GM12878 (cell line): ENCODE data around the gene HIC1. TPM values are rescaled to one million over a fixed set of nuclear protein-coding genes. Genes with fewer than 3 reads are reported as not detected.

Experiments used
- ATAC-seq: fragments of 200-7000 bp; cut with Tn5 transposase; 3 replicates; pipeline ENCODE4 v1.9.1; 2020; ENCODE audit warnings: mild to moderate bottlenecking, moderate library complexity
- Bru-seq: library from RNA; stranded (reverse); fragments of 400-500 nt; gene quantifications from one replicate; lab custom pipeline; 2021; lab: Mats Ljungman, UMichigan
- BruChase-seq, 2 experiments: library from RNA; stranded (reverse); fragments of 400-500 nt; gene quantifications; one replicate each; lab custom pipeline; 2021; lab: Mats Ljungman, UMichigan
- BruUV-seq: library from RNA; stranded (reverse); fragments of 400-500 nt; replicated peaks from 2 replicates; lab custom pipeline; 2021; lab: Mats Ljungman, UMichigan
- CTCF ChIA-PET: fragments of 300-600 bp; sonication (Branson Sonifier 250); formaldehyde crosslinking; extraction: SDS; loops from one replicate; lab custom pipeline; 2021; ENCODE audit warnings: inconsistent platforms; lab: Yijun Ruan, JAX
- POLR2A ChIA-PET: fragments of 350-600 bp; formaldehyde crosslinking; extraction: SDS; loops from one replicate; lab custom pipeline; 2021; ENCODE audit warnings: inconsistent platforms; lab: Charles Lee
- RAD21 ChIA-PET: fragments of 300-600 bp; sonication (Branson Sonifier 250); formaldehyde crosslinking; loops from one replicate; lab custom pipeline; 2023; ENCODE audit warnings: antibody characterized with exemption; ENCODE audit not compliant: unreplicated experiment; lab: Charles Lee
- SMC1A ChIA-PET: fragments of 300-600 bp; sonication (Branson Sonifier 250); formaldehyde crosslinking; loops from one replicate; lab custom pipeline; 2023; ENCODE audit not compliant: unreplicated experiment, uncharacterized antibody; lab: Charles Lee
- DNase-seq: peaks from one replicate; pipeline ENCODE4 v3.0.0-alpha.2; 2011; ENCODE audit warnings: low read depth, low spot score
- FAIRE-seq: peaks from 3 replicates; lab custom pipeline; 2011; peaks lifted over from hg19 to GRCh38; lab: Jason Lieb, UNC
- H2AFZ ChIP-seq: 2 replicates; pipeline ENCODE4 v1.6.0; 2011; ENCODE audit warnings: low read depth, low read length, control low read depth; ENCODE audit not compliant: control insufficient read depth
- H3K27ac ChIP-seq: 2 replicates; pipeline ENCODE4 v1.5.1; 2011; ENCODE audit warnings: control low read depth; ENCODE audit not compliant: control insufficient read depth, insufficient read depth
- H3K27me3 ChIP-seq, 2 experiments: replicated peaks in 1 of 2; 2 replicates each; pipeline versions ENCODE4 v1.6.0 to v1.6.1; 2011; ENCODE audit warnings: low read length in 1 of 2; ENCODE audit not compliant: control insufficient read depth in 2 of 2, insufficient read depth in 2 of 2
- H3K36me3 ChIP-seq, 2 experiments: 2 replicates each; pipeline ENCODE4 v1.5.1; 2011; ENCODE audit warnings: low read length in 1 of 2; ENCODE audit not compliant: control insufficient read depth in 2 of 2, insufficient read depth in 2 of 2
- H3K4me1 ChIP-seq: 2 replicates; pipeline ENCODE4 v1.6.1; 2011; ENCODE audit warnings: mild to moderate bottlenecking, low read length, moderate library complexity, mixed read lengths; ENCODE audit not compliant: control insufficient read depth, insufficient read depth
- H3K4me2 ChIP-seq: 2 replicates; pipeline ENCODE4 v1.6.0; 2011; ENCODE audit warnings: control low read depth; ENCODE audit not compliant: control insufficient read depth, insufficient read depth
- H3K4me3 ChIP-seq: fragments of 200-600 bp; sonication (generic); 2 replicates; pipeline ENCODE4 v1.5.1; 2016
- H3K79me2 ChIP-seq: 2 replicates; pipeline ENCODE4 v1.6.0; 2011; ENCODE audit warnings: low read length; ENCODE audit not compliant: control insufficient read depth, insufficient read depth
- H3K9ac ChIP-seq: 2 replicates; pipeline ENCODE4 v1.8.0; 2011; ENCODE audit warnings: low read length, control low read depth, mixed read lengths; ENCODE audit not compliant: control insufficient read depth, insufficient read depth
- H3K9me3 ChIP-seq: replicated peaks from 3 replicates; pipeline ENCODE4 v1.5.1; 2011; ENCODE audit warnings: mild to moderate bottlenecking, low read length; ENCODE audit not compliant: control insufficient read depth, insufficient read depth
- H4K20me1 ChIP-seq: 2 replicates; pipeline ENCODE4 v1.6.0; 2011; ENCODE audit not compliant: control insufficient read depth, insufficient read depth
- BHLHE40 ChIP-seq, 2 experiments: fragments of 450-650 bp in 1 of 2; IDR thresholded peaks; 2 replicates each; pipeline ENCODE4 v1.6.1; 2011 to 2017; ENCODE audit warnings: low read depth in 2 of 2, borderline replicate concordance in 1 of 2, improper control_type of control experiment in 1 of 2, low read length in 1 of 2, mild to moderate bottlenecking in 1 of 2
- CREB1 ChIP-seq: IDR thresholded peaks from 2 replicates; pipeline ENCODE4 v1.6.1; 2012; ENCODE audit warnings: low read depth, mild to moderate bottlenecking, inconsistent platforms
- FOS ChIP-seq: IDR thresholded peaks from 3 replicates; pipeline ENCODE4 v1.6.1; 2011; ENCODE audit warnings: borderline replicate concordance; ENCODE audit not compliant: insufficient read length; ENCODE audit errors: extremely low read depth
- HDGF ChIP-seq: fragments of 450-650 bp; IDR thresholded peaks from 2 replicates; pipeline ENCODE4 v1.6.1; 2016; ENCODE audit warnings: antibody characterized with exemption
- IRF4 ChIP-seq: IDR thresholded peaks from 2 replicates; pipeline ENCODE4 v1.6.1; 2011; ENCODE audit warnings: low read depth, low read length
- MYB ChIP-seq: fragments of 150-350 bp; IDR thresholded peaks from 2 replicates; pipeline ENCODE4 v1.6.1; 2014; ENCODE audit warnings: mild to moderate bottlenecking, low read depth, low read length, borderline replicate concordance
- NRF1 ChIP-seq: conservative IDR thresholded peaks from 2 replicates; pipeline ENCODE4 v1.6.1; 2011; ENCODE audit warnings: mild to moderate bottlenecking, low read depth, low read length, improper control_type of control experiment
- PAX8 ChIP-seq: fragments of 450-650 bp; IDR thresholded peaks from 2 replicates; pipeline ENCODE4 v1.6.1; 2017; ENCODE audit warnings: mild to moderate bottlenecking, moderate library complexity
- PKNOX1 ChIP-seq: fragments of 450-650 bp; IDR thresholded peaks from 2 replicates; pipeline ENCODE4 v1.6.1; 2016; ENCODE audit warnings: mild to moderate bottlenecking
- SIN3A ChIP-seq: IDR thresholded peaks from 2 replicates; pipeline ENCODE4 v1.6.1; 2012; ENCODE audit warnings: low read depth, low read length, improper control_type of control experiment
- SIX5 ChIP-seq: IDR thresholded peaks from 2 replicates; pipeline ENCODE4 v1.6.1; 2011; ENCODE audit warnings: mild to moderate bottlenecking, low read depth, low read length, moderate library complexity; ENCODE audit not compliant: severe bottlenecking
- SMAD5 ChIP-seq: IDR thresholded peaks from 2 replicates; pipeline ENCODE4 v1.6.1; 2016; ENCODE audit warnings: antibody characterized with exemption, low read depth
- USF2 ChIP-seq: IDR thresholded peaks from 2 replicates; pipeline ENCODE4 v1.6.1; 2011; ENCODE audit warnings: low read depth, low read length, improper control_type of control experiment, borderline replicate concordance
- YY1 ChIP-seq: IDR thresholded peaks from 2 replicates; pipeline ENCODE4 v1.6.1; 2011; ENCODE audit warnings: low read depth, mild to moderate bottlenecking, low read length
- ZBED1 ChIP-seq: IDR thresholded peaks from 2 replicates; pipeline ENCODE4 v1.6.1; 2016; ENCODE audit warnings: borderline replicate concordance
- WGBS: methylation state at CpG from one replicate; pipeline ENCODE4 v1.1.6; 2016; ENCODE audit warnings: low lambda C conversion rate; ENCODE audit not compliant: insufficient replicate concordance, insufficient coverage; ENCODE audit errors: missing lambda C conversion rate; 5-methylcytosine and 5-hydroxymethylcytosine counted together
- in situ Hi-C: fragments of 300-500 bp; cut with MboI; formaldehyde crosslinking; loops from 9 replicates; pipeline ENCODE4 v1.14.3; 2018; ENCODE audit warnings: mixed read lengths
- intact Hi-C: fragments of 100-400 bp; cut with micrococcal nuclease; formaldehyde crosslinking; loops from one replicate; pipeline ENCODE4 v1.14.2; 2022; ENCODE audit not compliant: unreplicated experiment
- long read RNA-seq, 2 experiments: library from polyadenylated mRNA; unstranded; transcript quantifications; one replicate each; pipeline ENCODE4 v2.0.0, GENCODE V29; 2019 to 2020
- polyA minus RNA-seq, 3 experiments: library from RNA; depleted of rRNA, polyadenylated mRNA; stranded (reverse); fragments of >200 nt; gene quantifications; 2 replicates each; pipeline ENCODE4 v1.2.3, GENCODE V29; 2011
- polyA plus RNA-seq, 11 experiments: library from polyadenylated mRNA; depleted of rRNA in 4 of 11; unstranded in 6 of 11; stranded (reverse) in 5 of 11; fragments of >200 nt; fragmentation: Nextera tagmentation in 4 of 11; fragmentation: Illumina TruSeq in 1 of 11; extraction: Ambion mirVana in 4 of 11; extraction: Trizol in 1 of 11; gene quantifications; 1 replicate in 1 of 11; 2 replicates in 10 of 11; pipeline versions ENCODE4 v1.2.1 to v1.2.3, GENCODE V29; 2011 to 2016; ENCODE audit warnings: inconsistent platforms in 2 of 11, missing spikeins in 2 of 11, low read depth in 1 of 11
- total RNA-seq, 4 experiments: library from RNA; depleted of rRNA in 3 of 4; stranded (reverse); fragments of >200 nt in 3 of 4; fragmentation: Illumina TruSeq in 1 of 4; extraction: Trizol in 1 of 4; gene quantifications; 2 replicates each; pipeline versions ENCODE4 v1.2.1 to v1.2.3, GENCODE V29; 2013 to 2021

HIC1 gene
- 220 and 277 TPM in 2 replicates for total RNA-seq (2013; cell fraction: nucleolus; rRNA removed)
- total RNA-seq (2014; rRNA removed) (30.8 and 40.8 TPM in 2 replicates), total RNA-seq (2014; rRNA removed; fragmentation: Illumina TruSeq; extraction: Trizol) (4.6 and 4.9 TPM in 2 replicates), total RNA-seq (2021) (55.4 and 61.1 TPM in 2 replicates), polyA plus RNA-seq (2011; rRNA removed) (4.2 and 10.5 TPM in 2 replicates), polyA plus RNA-seq (2014; fragmentation: Illumina TruSeq; extraction: Trizol) (0.81 and 1.8 TPM in 2 replicates), polyA plus RNA-seq (2014; fragmentation: Nextera tagmentation; extraction: Ambion mirVana) (under 1 TPM; 0.11 to 0.57 TPM), polyA plus RNA-seq (2014; rRNA removed) (26.5 and 40.9 TPM in 2 replicates), polyA plus RNA-seq (2016; fragmentation: Nextera tagmentation; extraction: Ambion mirVana) (1 to 10 TPM; 2.0 to 4.9 TPM), polyA minus RNA-seq (2011; rRNA and poly(A)+ RNA removed) (9.8 and 22.7 TPM in 2 replicates), Bru-seq, nascent RNA (percentile 74 among the genes with signal in this experiment), BruChase-seq, experiment 1, labeled RNA remaining after a 6-hour chase (percentile 64 among the genes with signal in this experiment), BruChase-seq, experiment 2, labeled RNA remaining after a 2-hour chase (percentile 71 among the genes with signal in this experiment)
- polyA plus RNA-seq (2011; ENCODE audit: low read depth), result 8.2 TPM
- 16.0 and 34.6 TPM in 2 replicates for polyA plus RNA-seq (2011; cell fraction: cytosol; rRNA removed)
- polyA plus RNA-seq (2011; cell fraction: nucleus; rRNA removed), result 88.9 and 92.7 TPM in 2 replicates
- 38.9 and 49.7 TPM in 2 replicates for polyA plus RNA-seq (2012)
- 23.8 and 29.3 TPM in 2 replicates for polyA minus RNA-seq (2011; cell fraction: cytosol; rRNA and poly(A)+ RNA removed)
- polyA minus RNA-seq (2011; cell fraction: nucleus; rRNA and poly(A)+ RNA removed), result 47.3 and 88.0 TPM in 2 replicates
- long read RNA-seq, experiment 1, partial matches to known transcripts, result 0 of 2 reads
- long read RNA-seq, experiment 1, other reads (novel, unspliced or antisense), result 2 of 2 reads
- long read RNA-seq, experiment 2, partial matches to known transcripts, result 0 of 1 reads
- long read RNA-seq, experiment 2, other reads (novel, unspliced or antisense), result 1 of 1 reads

GRCh38 chr17:2054512-2055291 lies at the start of gene HIC1:
HIC1 (plus strand) TSS chr17:2055103; CDS start chr17:2056691, 1,588 bp downstream.
- Histone ChIP-seq H3K27me3 (peaks cover 2% of the 10 kb centered on the region in 2 experiments; a peak in 3 of 4 replicates), H3K4me3 (peak within 1 kb of the TSS; percentile 95), H3K36me3 (peaks cover 2 to 13% of the 10 kb centered on the region in 2 experiments; a peak in 3 of 4 replicates), H3K27ac (peak within 1 kb of the TSS; percentile 84), H3K4me1 (peaks cover 14% of the 10 kb centered on the region), H3K9ac (peak within 1 kb of the TSS; percentile 89), H3K79me2 (peaks cover 53% of the 10 kb centered on the region), H2AFZ (peak within 1 kb of the TSS; percentile 56), H3K4me2 (peak within 1 kb of the TSS; percentile 99), H4K20me1 (no peaks in the 10 kb centered on the region), H3K9me3 (no peaks in the 10 kb centered on the region; the same call in 2 of the 3 replicates)
- DNase-seq, result no peak
- intact Hi-C loops, result loop anchor here (1.0 to 5.0 kb wide), 4 partner anchors 38 to 283 kb away; partner anchors contain the start of genes SGSM2 and TSR1
- ATAC-seq, result peak; percentile 70
- peak; percentile 87 for FAIRE-seq
- no TSS peak for BruUV-seq
- in situ Hi-C loops, result loop anchor here (5.0 kb wide), 1 partner anchor 298 kb away; no protein-coding TSS in a partner anchor
- CTCF ChIA-PET, result interaction anchor here (0.5 to 8.4 kb wide), 41 partner anchors 15 to 362 kb away, joined by 3 to 265 read pairs (median 4); no protein-coding TSS in a partner anchor
- WGBS, result 7% methylated on average over 52 of the region's 72 CpGs
- SMC1A ChIA-PET, result interaction anchor here (0.8 to 8.6 kb wide), 18 partner anchors 14 to 228 kb away, joined by 3 to 141 read pairs (median 4); no protein-coding TSS in a partner anchor
- POLR2A ChIA-PET, result interaction anchor here (0.6 to 6.7 kb wide), 14 partner anchors 11 to 225 kb away, joined by 3 to 61 read pairs (median 4); no protein-coding TSS in a partner anchor
- RAD21 ChIA-PET, result interaction anchor here (0.6 to 8.4 kb wide), 35 partner anchors 10 to 362 kb away, joined by 3 to 271 read pairs (median 6); partner anchors contain the start of genes SERPINF1 and TSR1
- TF ChIP-seq SMAD5 (peak; percentile 72; the same call in 1 of the 2 replicates), SIX5 (no peak), NRF1 (0 out of 2 replicates have a peak, but pooled peaks have one; percentile 17), PKNOX1 (no peak), FOS (no peak), BHLHE40 (IDR thresholded peaks at IDR 0.05; ENCODE audit: borderline replicate concordance in 1 of 2, low read depth in 2 of 2, low read length in 1 of 2) (peak; percentile 10 to 88; a peak in 2 of 4 replicates), USF2 (no peak), HDGF (0 out of 2 replicates have a peak, but pooled peaks have one; percentile 52), IRF4 (no peak), YY1 (peak; percentile 60), SIN3A (0 out of 2 replicates have a peak, but pooled peaks have one; percentile 42), CREB1 (no peak), PAX8 (no peak), ZBED1 (no peak), MYB (no peak)
